ENCODE measurements around the gene FCSK. TPM values are rescaled to one million over a fixed set of nuclear protein-coding genes. Genes with fewer than 3 reads are reported as not detected.
"Not testable (repeated sequence)": the region's sequence is repeated elsewhere in the genome, so short reads cannot be mapped to it uniquely, and the experiment has no call there.

FCSK gene
- total and polyA plus RNA-seq, 8 donors: 5.8 to 92.7 (median 12.8) TPM

DNA sequence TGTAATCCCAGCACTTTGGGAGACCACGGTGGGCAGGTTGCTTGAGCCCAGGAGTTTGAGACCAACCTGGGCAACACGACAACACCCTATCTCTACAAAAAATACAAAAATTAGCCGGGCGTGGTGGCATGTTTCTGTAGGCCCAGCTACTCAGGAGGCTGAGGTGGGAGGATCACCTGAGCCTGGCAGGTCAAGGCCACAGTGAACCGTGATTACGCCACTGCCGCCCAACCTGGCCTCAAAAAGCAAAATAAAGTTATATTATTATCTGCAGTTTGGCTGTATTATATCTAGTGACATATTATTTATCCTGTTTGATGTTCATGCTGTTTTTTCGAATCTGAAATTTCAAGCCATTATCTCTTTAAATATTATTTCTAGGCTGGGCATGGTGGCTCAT is 42.0 kb upstream of the FCSK start:
- peaks cover 0 to 16% (median 7%) of the 10 kb centered on the region in 4 donors for H3K36me3 ChIP-seq
- H3K27ac ChIP-seq: no peak overlapping the region
- H3K4me3 ChIP-seq: no peak overlapping the region
- H3K27me3 ChIP-seq: no peaks in the 10 kb centered on the region
- no peak for DNase-seq
- intact Hi-C loops (cut with DNase I; ENCODE audit: low total_unique reads): no loop called here
- peaks cover 0 to 13% (median 0%) of the 10 kb centered on the region in 4 donors for H3K4me1 ChIP-seq
- TF ChIP-seq POLR2A (IDR thresholded peaks at IDR 0.05) (no peak), EP300 (IDR thresholded peaks at IDR 0.05) (no peak), POLR2AphosphoS5 (IDR thresholded peaks at IDR 0.05) (no peak)
- TF ChIP-seq, protein P1, sequence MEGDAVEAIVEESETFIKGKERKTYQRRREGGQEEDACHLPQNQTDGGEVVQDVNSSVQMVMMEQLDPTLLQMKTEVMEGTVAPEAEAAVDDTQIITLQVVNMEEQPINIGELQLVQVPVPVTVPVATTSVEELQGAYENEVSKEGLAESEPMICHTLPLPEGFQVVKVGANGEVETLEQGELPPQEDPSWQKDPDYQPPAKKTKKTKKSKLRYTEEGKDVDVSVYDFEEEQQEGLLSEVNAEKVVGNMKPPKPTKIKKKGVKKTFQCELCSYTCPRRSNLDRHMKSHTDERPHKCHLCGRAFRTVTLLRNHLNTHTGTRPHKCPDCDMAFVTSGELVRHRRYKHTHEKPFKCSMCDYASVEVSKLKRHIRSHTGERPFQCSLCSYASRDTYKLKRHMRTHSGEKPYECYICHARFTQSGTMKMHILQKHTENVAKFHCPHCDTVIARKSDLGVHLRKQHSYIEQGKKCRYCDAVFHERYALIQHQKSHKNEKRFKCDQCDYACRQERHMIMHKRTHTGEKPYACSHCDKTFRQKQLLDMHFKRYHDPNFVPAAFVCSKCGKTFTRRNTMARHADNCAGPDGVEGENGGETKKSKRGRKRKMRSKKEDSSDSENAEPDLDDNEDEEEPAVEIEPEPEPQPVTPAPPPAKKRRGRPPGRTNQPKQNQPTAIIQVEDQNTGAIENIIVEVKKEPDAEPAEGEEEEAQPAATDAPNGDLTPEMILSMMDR (IDR thresholded peaks at IDR 0.05): no peak
- H3K9me3 ChIP-seq: no peaks in the 10 kb centered on the region
- 91 to 95% (median 93%) methylated on average over 8 of the region's 8 CpGs for WGBS, 5 donors

DNA sequence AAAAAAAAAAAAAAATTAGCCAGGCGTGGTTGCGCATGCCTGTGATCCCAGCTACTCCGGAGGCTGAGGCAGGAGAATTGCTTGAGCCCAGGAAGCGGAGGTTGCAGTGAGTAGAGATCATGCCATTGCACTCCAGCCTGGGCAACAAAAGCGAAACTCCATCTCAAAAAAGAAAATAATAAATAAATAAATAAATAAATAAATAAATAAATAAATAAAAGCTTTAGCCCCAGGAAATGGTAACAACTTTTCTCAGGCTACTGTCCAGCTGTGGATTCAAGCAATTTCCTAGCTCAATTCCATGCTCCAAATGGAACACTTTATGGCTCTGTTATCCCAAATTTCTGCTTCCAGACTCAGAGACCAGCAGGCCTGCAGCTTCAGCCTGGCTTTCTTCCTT is 40.8 kb upstream of the FCSK start:
- DNase-seq; H3K27ac ChIP-seq; H3K27me3 ChIP-seq; H3K9me3 ChIP-seq; H3K4me3 ChIP-seq; intact Hi-C loops (cut with DNase I; ENCODE audit: low total_unique reads): not testable (repeated sequence)
- peaks cover 0 to 16% (median 7%) of the 10 kb centered on the region in 4 donors for H3K36me3 ChIP-seq
- H3K4me1 ChIP-seq: peaks cover 0 to 16% (median under 1%) of the 10 kb centered on the region in 4 donors
- 90 to 98% (median 95%) methylated on average over 5 of the region's 5 CpGs for WGBS, 5 donors

DNA sequence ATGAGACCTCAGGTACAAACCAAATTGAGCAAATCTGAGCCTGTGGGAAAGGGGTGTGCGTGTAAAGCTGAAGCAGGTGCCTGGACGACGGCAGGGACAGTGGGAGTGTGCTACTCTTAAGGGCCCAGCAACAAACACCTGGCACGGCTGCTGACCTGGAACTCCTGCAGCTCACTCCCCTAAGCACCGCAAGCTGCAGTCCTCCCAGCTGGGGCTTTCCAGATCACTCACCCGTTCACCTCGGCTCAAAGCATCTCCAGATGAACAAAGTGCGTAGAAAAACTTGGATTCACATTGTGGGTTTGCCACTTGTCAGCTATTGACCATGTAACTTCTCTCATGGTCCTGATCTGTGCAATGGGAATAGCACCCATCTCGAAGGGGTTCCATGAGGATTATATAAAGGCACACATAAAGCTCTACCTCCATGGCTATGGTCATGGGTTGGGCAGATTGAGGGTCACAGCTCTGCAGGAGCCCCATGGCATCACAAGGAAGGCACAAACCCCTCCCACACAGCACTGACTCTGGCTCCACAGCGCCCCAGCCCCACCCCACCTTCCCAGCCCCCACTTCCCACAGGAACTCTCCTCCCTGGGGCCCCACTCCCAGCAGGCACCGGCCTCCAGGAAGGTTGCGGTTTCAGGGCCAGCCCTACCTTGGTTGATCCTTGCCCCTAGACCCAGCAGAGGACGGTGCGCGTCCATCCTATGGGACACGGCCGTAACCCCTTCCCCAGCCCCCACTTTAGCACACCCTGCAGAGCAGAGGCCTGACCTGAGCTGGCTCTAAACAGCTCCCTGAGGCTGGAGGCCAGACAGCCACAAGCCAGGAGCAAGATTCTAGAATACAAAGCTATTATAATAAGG is 37.4 kb upstream of the FCSK start:
- peaks cover 0 to 7% (median 2%) of the 10 kb centered on the region in 4 donors for H3K36me3 ChIP-seq
- peaks cover 0 to 46% (median 15%) of the 10 kb centered on the region in 4 donors for H3K4me1 ChIP-seq
- no peaks in the 10 kb centered on the region for H3K27me3 ChIP-seq
- DNase-seq: peak in 1 of 2 donors; percentile 61
- WGBS, 5 donors: 78 to 87% (median 81%) methylated on average over 15 to 17 of the region's 17 CpGs
- H3K4me3 ChIP-seq: no peak overlapping the region
- TF ChIP-seq, protein P1 (IDR thresholded peaks at IDR 0.05): no peak
- TF ChIP-seq POLR2AphosphoS5 (IDR thresholded peaks at IDR 0.05) (no peak), EP300 (IDR thresholded peaks at IDR 0.05) (no peak), POLR2A (IDR thresholded peaks at IDR 0.05) (no peak)
- H3K9me3 ChIP-seq: no peaks in the 10 kb centered on the region
- no peak overlapping the region for H3K27ac ChIP-seq
- intact Hi-C loops (cut with DNase I; ENCODE audit: low total_unique reads): no loop called here

DNA sequence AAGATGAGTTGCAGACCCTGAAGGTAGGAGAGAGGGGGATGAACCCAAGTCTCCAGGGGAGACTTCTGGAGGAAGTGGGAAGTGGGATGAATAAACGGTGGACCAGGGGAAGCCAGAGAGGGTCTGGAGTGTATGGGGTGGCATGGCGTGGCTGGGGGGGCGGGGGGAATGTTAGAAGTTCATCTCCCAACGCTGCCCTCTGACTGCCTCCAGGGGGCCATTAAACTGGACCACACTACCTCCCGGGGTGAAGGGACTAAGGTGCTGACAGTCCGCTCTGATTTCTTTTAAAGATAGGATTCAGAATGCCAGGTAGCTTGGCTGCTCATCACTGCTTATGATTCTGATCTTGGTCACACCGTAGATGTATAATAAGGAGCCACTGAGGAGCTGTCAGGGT is 36.7 kb upstream of the FCSK start:
- Histone ChIP-seq H3K9me3 (no peaks in the 10 kb centered on the region), H3K4me1 (peaks cover 0 to 51% (median 15%) of the 10 kb centered on the region in 4 donors), H3K27me3 (no peaks in the 10 kb centered on the region), H3K27ac (no peak overlapping the region), H3K4me3 (no peak overlapping the region), H3K36me3 (no peaks in the 10 kb centered on the region)
- 76 to 85% (median 78%) methylated on average over 6 to 7 of the region's 7 CpGs for WGBS, 5 donors
- intact Hi-C loops (cut with DNase I; ENCODE audit: low total_unique reads): no loop called here
- TF ChIP-seq, protein P1 (IDR thresholded peaks at IDR 0.05): no peak
- TF ChIP-seq EP300 (IDR thresholded peaks at IDR 0.05): no peak
- no peak for TF ChIP-seq POLR2A (IDR thresholded peaks at IDR 0.05)
- no peak for TF ChIP-seq POLR2AphosphoS5 (IDR thresholded peaks at IDR 0.05)
- no peak for DNase-seq
